Measurements from ENCODE around the gene INSRR.
A peak's percentile ranks its signal among the peaks of the same experiment; 100 is the strongest.

INSRR gene

GRCh38 chr1:156893048-156893953 lies 34.4 kb upstream of the INSRR start, which contains the start of gene PEAR1:
TSS of gene PEAR1 (plus strand) at chr1:156893718. CDS start at chr1:156903927, 10,209 bp downstream.
- DNase-seq = no peak

- DNase-seq = peak; percentile 37
These were observed 33.5 kb upstream of the INSRR start for GRCh38 chr1:156892190-156893047.

GRCh38 chr1:156889802-156890580 lies 31.1 kb upstream of the INSRR start:
- DNase-seq = peak; percentile 48

- DNase-seq = no peak
These were observed 28.8 kb upstream of the INSRR start for GRCh38 chr1:156887734-156888133.

- no peak for DNase-seq
These were observed 28.4 kb upstream of the INSRR start for GRCh38 chr1:156887317-156887716.

- no peak for DNase-seq
These were observed 27.8 kb upstream of the INSRR start for GRCh38 chr1:156886583-156887281.

GRCh38 chr1:156885880-156886355 lies 27.0 kb upstream of the INSRR start:
- no peak for DNase-seq

- no peak for DNase-seq
These were observed 26.4 kb upstream of the INSRR start for GRCh38 chr1:156885314-156885713.

GRCh38 chr1:156884560-156885184 lies 25.8 kb upstream of the INSRR start:
- no peak for DNase-seq

GRCh38 chr1:156883919-156884318 lies 25.0 kb upstream of the INSRR start:
- DNase-seq = no peak

GRCh38 chr1:156882543-156882942 lies 23.6 kb upstream of the INSRR start:
- DNase-seq = no peak

- no peak for DNase-seq
These were observed 22.7 kb upstream of the INSRR start for GRCh38 chr1:156881663-156882062.

- DNase-seq = no peak
These were observed 22.2 kb upstream of the INSRR start for GRCh38 chr1:156881101-156881500.

GRCh38 chr1:156880473-156880872 lies 21.6 kb upstream of the INSRR start:
- DNase-seq = no peak

- no peak for DNase-seq
These were observed 21.0 kb upstream of the INSRR start for GRCh38 chr1:156879876-156880275.

- no peak for DNase-seq
These were observed 18.7 kb upstream of the INSRR start for GRCh38 chr1:156877433-156878170.

GRCh38 chr1:156876281-156876680 lies 17.4 kb upstream of the INSRR start:
- DNase-seq = no peak

- no peak for DNase-seq
These were observed 16.4 kb upstream of the INSRR start for GRCh38 chr1:156875341-156875615.

GRCh38 chr1:156874572-156875340 lies 15.8 kb upstream of the INSRR start:
- no peak for DNase-seq

- DNase-seq = no peak
These were observed 15.2 kb upstream of the INSRR start for GRCh38 chr1:156874142-156874541.
